Non-pigmented ciliary epithelial cell (primary cell): ENCODE measurements around the gene CCL16.
A peak's percentile ranks its signal among the peaks of the same experiment; 100 is the strongest.

Source experiments
- DNase-seq: peaks from one replicate; pipeline ENCODE4 v3.0.0-alpha.2; 2010; ENCODE audit warnings: low read depth

CCL16 gene

GRCh38 chr17:35986643-35987042, 5.3 kb upstream of the CCL16 start, which contains the start of gene CCL14:
TSS of gene CCL14 (minus strand) at chr17:35986729. CDS start at chr17:35986649, 80 bp downstream.
- DNase-seq: no peak

GRCh38 chr17:35984140-35984539, 2.8 kb upstream of the CCL16 start:
- no peak for DNase-seq

- no peak for DNase-seq
Measured at GRCh38 chr17:35982409-35983191, 1.3 kb upstream of the CCL16 start.

GRCh38 chr17:35981908-35982330, 622 bp upstream of the CCL16 start:
- DNase-seq: no peak

- DNase-seq: no peak
Measured at GRCh38 chr17:35978346-35978745, 3.0 kb downstream of the CCL16 start.

GRCh38 chr17:35977509-35977908, 3.8 kb downstream of the CCL16 start:
- DNase-seq: no peak

- no peak for DNase-seq
Measured at GRCh38 chr17:35973333-35974260, 7.7 kb downstream of the CCL16 start.

- DNase-seq: no peak
Measured at GRCh38 chr17:35972945-35973332, 8.4 kb downstream of the CCL16 start.

- no peak for DNase-seq
Measured at GRCh38 chr17:35972535-35972934, 8.8 kb downstream of the CCL16 start.

- DNase-seq: no peak
Measured at GRCh38 chr17:35972066-35972465, 9.2 kb downstream of the CCL16 start.

- DNase-seq: peak; percentile 52
Measured at GRCh38 chr17:35969558-35970380, 11.5 kb downstream of the CCL16 start.

- DNase-seq: no peak
Measured at GRCh38 chr17:35968520-35969054, 12.7 kb downstream of the CCL16 start.

GRCh38 chr17:35965272-35965671, 16.0 kb downstream of the CCL16 start:
- no peak for DNase-seq

- no peak for DNase-seq
Measured at GRCh38 chr17:35963663-35964062, 17.6 kb downstream of the CCL16 start.

GRCh38 chr17:35953720-35954119, 27.6 kb downstream of the CCL16 start:
- no peak for DNase-seq

GRCh38 chr17:35949401-35949800, 31.9 kb downstream of the CCL16 start:
- no peak for DNase-seq

GRCh38 chr17:35948092-35948491, 33.2 kb downstream of the CCL16 start:
- DNase-seq: no peak

GRCh38 chr17:35947156-35947585, 34.1 kb downstream of the CCL16 start:
- DNase-seq: no peak

- DNase-seq: no peak
Measured at GRCh38 chr17:35944151-35944550, 37.1 kb downstream of the CCL16 start.

- no peak for DNase-seq
Measured at GRCh38 chr17:35943537-35943936, 37.8 kb downstream of the CCL16 start, which contains the start of gene LYZL6. TSS of gene LYZL6 (minus strand) at chr17:35943713. CDS start at chr17:35939356, 4,357 bp downstream.

GRCh38 chr17:35942588-35943186, 38.6 kb downstream of the CCL16 start:
- no peak for DNase-seq
